HG03565 (cell line): ENCODE results near the gene SNAP47.

Experiments used
- ATAC-seq: cut with Tn5 transposase; IDR thresholded peaks from one replicate; pipeline ENCODE4 v1.9.1; 2021; ENCODE audit warnings: mild to moderate bottlenecking, moderate library complexity; ENCODE audit not compliant: unreplicated experiment

Gene SNAP47

GRCh38 chr1:227780101-227781044 is 45.1 kb downstream of the SNAP47 start:
- ATAC-seq: no peak

DNA sequence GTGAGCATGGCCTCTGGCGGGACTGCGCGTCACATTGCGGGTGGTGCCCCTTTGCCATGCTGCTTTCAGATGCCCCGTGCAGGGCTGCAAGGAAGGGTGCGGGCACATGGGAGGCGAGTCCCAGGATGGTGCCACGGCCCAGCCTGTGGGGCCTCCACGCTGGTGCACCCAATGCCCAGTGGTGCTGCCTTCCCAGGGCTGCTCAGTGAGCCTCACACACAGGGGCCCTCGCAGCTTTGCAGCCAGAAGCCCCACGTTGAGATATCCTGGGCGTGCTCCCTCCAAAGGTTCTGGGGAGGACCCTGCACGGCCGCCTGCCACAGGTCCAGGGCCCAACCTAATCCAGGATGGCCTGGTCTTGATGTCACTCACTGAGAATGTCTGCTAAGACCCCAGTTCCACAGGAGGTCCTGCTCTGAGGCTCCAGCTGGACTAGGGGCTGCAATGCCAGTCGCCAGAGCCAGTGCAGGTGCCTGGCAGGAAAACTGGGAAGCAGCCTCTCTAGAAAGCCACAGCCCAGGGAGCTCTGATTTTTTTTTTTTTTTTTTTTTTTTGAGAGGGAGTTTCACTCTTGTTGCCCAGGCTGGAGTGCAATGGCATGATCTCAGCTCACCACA is 46.2 kb downstream of the SNAP47 start:
- ATAC-seq: no peak

GRCh38 chr1:227782226-227782625 is 47.0 kb downstream of the SNAP47 start:
- ATAC-seq: no peak

GRCh38 chr1:227785094-227785804 is 50.0 kb downstream of the SNAP47 start:
- ATAC-seq: no peak

DNA sequence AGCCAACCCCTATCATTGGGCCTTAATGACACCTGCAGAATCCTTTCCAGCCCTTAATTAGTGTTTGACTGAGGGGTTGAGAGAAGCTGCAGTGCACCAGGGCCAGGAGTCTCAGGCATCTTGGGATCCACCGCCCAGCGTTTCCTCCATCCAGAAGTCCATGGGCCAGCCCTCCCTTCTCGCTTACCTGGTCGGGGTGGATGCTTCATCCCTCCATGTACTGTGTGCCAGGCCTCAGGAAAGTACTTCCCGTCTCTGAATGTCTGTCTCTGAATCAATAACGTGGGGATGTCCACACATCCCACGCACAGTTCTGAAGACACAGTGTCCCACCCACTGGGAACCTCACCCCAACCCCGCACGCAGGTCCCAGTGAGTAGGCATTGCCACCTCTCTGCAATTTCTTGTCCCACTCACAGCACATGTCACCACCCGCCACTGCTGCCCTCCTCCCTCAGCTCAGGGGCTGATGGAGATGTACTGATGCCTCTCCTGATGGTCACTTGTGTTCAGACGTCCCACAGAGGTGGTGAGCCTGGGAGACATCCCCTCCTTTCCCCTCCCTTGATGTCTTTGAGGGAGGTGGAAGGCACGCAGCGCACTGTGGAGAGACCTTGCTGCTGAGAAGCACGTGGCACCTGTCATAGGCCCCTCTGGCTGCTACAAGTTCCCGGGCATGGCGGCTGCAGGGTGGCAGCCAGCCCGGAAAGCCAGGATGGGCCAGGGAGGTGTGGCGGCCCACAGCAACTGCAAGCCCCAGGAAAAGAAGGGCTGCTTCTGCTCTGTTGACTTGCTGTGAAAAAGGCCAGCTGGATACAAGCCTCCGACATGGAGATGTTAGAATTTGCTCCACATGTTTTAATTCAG is 50.8 kb downstream of the SNAP47 start:
- no peak for ATAC-seq

DNA sequence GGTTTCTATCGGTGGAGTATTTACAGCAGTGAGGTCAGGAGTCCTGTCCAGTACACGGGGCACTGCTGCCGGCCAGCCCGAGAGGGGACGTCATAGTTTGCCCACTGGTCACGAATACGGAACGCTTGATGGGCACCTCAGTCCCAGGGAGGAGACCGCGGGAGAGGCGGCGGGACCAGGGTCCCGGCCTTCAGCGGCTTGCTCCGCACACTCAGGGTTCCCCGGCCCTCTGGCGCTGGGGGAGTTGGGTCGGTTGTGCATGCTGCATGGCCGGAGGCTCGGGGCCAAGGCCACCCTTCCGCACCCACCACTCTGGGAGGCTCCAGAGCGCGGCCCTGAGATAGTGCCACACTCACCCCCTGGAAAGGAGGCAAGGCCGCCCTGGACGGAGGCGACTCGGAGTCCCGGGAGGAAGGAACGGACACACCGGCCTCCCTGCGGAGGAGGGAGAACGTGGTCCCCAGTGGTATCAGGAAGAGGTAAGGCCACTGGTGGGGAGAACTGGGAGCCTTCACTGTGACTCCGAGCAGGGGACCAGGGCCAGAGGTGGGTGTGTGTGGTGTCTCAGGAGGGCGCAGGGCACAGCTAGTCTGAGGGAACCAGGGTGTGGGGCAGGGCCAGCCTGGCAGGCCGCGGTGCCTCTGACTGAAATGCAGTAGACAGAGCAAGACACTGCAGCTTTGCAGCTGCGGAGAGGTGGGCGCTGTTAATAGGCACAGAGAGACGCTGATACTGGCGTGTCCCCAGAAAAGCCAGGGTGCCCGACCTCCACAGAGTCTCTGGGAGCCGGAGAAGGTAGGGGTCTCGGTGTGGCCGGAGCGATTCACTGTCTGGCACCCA is 51.7 kb downstream of the SNAP47 start:
- ATAC-seq: no peak

DNA sequence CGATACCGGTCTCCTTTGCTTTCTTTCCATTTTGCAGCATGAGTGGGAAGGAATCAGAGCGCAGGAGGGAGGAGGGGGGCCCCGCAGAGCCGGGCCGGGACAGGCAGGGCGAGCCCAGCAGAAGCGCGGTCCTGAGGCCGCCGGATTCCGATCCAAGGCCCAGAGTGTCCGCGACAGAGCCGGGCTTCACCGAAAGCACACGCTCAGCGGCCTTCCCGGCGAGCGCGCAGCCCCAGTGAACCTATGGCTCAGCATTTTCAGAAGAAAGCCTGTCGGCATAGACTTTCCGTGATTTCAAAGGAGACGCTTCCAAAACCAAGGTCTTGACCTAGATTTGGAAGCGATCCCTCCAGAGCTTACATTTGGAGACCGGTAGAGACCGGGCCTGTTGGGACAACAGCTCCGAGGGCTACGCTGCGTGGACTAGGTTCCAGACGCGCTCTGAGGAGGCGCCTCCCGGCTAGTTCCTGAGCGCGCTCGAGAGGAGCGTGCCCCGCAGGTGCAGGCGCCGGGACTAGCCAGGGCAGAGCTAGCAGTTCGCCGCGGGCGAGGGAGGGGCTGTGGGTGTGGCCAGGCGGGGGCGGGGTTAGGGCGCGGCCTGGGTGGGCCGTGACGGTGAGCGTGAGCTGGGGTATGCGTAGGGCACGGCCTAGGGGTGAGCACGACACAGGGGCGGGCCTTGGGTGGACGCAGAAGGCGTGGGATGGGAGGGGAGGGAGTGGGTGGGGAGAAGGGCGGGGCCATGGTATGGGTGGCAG is 52.5 kb downstream of the SNAP47 start:
- ATAC-seq: peak; percentile 91

DNA sequence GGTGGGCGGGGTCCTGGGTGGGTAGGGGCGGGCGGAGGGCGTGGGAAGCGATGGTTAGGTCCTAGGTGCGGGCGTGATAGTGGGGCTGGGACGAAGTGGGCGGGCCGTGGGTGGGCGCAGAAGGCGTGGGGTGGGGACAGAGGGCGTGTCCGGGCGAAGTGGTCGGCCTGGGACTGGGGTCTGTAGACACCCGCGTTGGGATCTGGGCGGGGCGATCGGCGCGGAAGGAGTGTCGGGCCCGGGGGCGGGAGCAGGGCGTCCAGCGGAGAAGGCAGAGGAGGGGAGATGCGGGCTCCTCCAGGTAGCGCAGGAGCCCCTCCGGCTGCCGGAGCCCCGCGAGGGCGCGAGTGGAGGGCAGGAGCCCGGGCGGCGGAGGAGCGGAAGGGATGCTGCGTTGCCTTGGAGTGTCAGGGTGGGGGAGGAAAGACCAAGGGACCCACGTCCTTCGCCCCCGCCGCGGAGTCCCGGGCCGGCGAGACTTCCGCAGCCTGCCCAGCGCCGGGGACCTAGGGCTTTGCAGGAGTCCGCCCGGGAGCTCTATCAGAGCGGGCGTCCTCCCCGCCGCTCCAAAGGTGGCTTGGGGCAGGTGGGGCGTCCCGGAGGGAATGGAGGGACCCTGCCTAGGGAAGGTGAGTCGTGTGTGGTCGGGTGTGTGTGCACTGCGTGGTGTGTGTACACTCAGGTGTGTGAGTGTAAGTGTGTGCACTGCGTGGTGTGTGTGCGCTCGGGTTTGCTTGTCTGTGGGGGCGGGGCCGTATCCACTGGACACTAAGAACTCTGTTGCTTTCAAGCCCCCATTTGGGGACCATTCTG is 53.2 kb downstream of the SNAP47 start:
- ATAC-seq: peak; percentile 28

DNA sequence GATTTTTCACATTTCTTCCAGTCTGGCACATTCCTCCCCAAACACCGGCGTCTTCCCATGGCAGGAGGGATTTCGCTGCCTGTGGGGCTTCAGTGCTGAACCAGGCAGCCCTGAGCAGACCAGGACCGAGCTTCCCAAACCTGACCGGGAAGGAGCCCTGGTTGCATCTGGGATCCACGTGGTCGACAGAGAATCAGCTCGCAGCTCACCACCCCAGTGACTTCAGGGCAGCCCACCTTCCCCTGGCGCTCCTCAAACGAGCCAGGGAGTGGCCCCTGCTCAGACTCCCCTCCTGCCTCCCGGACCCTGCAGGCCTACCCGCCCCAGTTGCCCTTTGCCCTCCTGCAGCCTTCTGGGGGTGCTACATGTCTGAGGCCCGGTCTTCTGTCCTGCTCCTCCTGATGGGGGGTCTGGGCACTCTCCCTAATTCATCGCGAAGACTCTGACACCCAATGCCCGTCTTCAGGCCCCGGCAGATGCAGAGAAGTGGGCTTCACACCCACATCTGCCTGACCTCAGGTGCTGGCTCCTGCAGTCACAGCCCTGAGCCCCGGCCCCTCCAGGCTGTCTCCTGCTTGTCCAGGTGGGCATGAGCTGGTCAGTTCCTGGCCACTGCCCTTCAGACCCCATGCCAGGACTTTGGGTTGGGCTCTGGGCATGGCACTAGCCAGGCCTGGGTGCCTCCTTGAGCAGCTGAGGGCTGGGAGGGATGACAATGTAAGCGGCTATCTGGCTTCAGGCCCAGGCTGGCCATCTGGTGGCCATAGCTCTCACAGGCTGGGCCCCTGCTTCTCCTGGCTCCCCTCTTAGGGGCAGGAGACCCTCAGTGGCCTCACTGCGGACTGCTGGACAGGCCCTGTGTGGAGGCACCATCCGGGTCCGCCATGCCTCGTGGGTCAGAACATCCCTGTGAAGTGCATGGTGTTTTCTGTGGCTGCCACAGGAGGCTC is 54.1 kb downstream of the SNAP47 start:
- no peak for ATAC-seq

GRCh38 chr1:227790034-227790400 is 54.8 kb downstream of the SNAP47 start:
- no peak for ATAC-seq

- ATAC-seq: no peak
Observed at GRCh38 chr1:227790868-227791267, 55.6 kb downstream of the SNAP47 start.

GRCh38 chr1:227791425-227792143 is 56.3 kb downstream of the SNAP47 start:
- ATAC-seq: no peak

GRCh38 chr1:227792216-227793078 is 57.2 kb downstream of the SNAP47 start:
- ATAC-seq: no peak

- ATAC-seq: no peak
Observed at GRCh38 chr1:227793079-227793947, 58.1 kb downstream of the SNAP47 start.
